Right ventricle myocardium inferior (tissue), 1 donor: ENCODE data around the gene RAPGEF4. TPM values are rescaled to one million over a fixed set of nuclear protein-coding genes. Genes with fewer than 3 reads are reported as not detected.
"Not testable (repeated sequence)": the region's sequence is repeated elsewhere in the genome, so short reads cannot be mapped to it uniquely, and the experiment has no call there.

Experiments used
- ATAC-seq: fragments of 200-7000 bp; cut with Tn5 transposase; one replicate; pipeline ENCODE4 v1.9.1; 2020; ENCODE audit warnings: mild to moderate bottlenecking, moderate library complexity
- DNase-seq: peaks from one replicate; pipeline ENCODE4 v3.0.0; 2021; ENCODE audit errors: missing footprints
- intact Hi-C: fragments of 100-400 bp; cut with DNase I; formaldehyde crosslinking; loops from one replicate; pipeline ENCODE4 v1.11.0; 2022
- total RNA-seq: library from RNA; stranded (reverse); fragmentation: NEBNext Ultra II Directional; extraction: Animal tissue kit (Norgen Biotek cat#: 25700); gene quantifications from one replicate; pipeline ENCODE4 v1.2.1, GENCODE V29; 2021
- donor health status: DM: no; HTN: yes; CAD: no; lungs with severe emphysema.

Gene RAPGEF4
- total RNA-seq, 1 donor from 2014 or later, result 9.0 TPM

DNA sequence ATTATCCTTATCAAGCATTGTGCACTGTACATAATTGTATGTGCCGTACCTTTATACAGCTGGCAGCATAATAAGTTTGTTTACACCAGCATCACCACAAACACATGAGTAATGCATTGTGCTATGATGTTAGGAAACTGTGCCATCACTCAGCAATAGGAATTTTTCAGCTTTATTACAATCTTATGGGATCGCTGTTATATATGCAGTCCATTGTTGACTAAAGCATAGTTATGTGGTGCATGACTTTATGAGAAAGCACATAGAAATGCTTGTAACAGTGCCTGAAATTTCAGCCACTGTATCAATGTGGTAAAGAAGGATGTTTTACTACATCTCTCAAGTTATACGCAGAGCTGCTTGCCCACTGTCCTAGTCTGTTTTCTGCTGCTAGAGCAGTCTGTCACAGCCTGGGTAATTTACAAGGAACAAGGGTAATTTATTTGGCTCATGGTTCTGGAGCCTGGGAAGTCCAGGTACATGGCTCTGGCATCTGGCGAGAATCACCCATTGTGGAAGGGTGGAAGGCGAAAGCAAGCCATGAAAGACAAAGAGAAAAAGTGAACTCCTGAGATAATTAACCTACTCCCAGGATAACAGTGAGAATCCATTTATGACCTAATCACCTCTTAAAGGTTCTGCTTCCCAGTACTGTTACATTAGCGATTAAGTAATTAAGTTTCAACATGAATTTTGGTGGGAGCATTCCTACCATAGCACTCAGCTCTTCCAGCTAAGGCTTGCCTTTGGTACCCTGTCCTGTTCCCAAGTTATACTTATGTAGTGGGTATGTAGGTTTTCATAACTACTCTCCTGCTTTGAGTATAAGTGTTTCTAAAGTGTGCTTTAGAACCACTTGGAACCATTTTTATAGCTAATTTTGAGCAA is 344.6 kb downstream of the RAPGEF4 start:
- intact Hi-C loops, result no loop called here
- ATAC-seq (no peak), DNase-seq (no peak)

DNA sequence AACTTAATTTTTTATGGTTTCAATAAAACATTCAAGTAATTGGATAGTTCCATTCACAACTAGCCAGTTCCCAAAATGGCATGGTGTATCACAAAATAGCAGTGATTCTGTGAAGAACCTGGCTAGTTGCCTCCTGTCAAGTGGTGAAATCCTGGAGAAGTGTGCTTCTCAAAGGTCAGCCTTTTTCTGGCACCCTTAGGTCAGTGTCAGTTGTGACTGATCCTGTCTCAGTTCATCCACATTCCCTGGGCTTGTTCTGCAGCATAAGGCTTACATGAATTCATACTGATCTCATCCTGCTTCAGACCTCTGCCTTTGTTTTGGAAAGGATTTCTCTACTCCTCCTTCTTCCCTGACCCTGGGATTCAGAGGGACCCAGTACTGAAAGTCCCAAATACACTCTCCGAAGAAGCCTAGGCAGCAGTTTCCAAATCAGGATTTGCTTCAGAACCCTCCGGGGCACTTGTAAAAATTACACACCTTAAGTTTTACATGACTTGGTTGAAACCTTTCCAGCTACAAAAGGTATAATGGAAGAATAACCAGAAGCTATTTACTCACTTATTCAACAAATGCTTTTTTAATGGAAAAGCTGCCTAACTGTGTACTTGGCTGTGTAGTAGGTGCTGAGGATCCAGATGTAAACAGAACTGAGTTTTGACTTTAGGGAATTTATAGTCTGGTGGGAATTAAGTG is 351.0 kb downstream of the RAPGEF4 start:
- ATAC-seq, result no peak
- intact Hi-C loops, result loop anchor here (5.0 kb wide), 1 partner anchor 106 kb away; no protein-coding TSS in a partner anchor
- no peak for DNase-seq

- ATAC-seq, result no peak
- intact Hi-C loops, result loop anchor here (5.0 kb wide), 1 partner anchor 105 kb away; no protein-coding TSS in a partner anchor
- DNase-seq, result no peak
Measured at GRCh38 chr2:173087214-173087581, 351.6 kb downstream of the RAPGEF4 start.

- ATAC-seq, result no peak
- no peak for DNase-seq
- intact Hi-C loops, result loop anchor here (5.0 kb wide), 1 partner anchor 104 kb away; no protein-coding TSS in a partner anchor
Measured at GRCh38 chr2:173087793-173088496, 352.3 kb downstream of the RAPGEF4 start.

DNA sequence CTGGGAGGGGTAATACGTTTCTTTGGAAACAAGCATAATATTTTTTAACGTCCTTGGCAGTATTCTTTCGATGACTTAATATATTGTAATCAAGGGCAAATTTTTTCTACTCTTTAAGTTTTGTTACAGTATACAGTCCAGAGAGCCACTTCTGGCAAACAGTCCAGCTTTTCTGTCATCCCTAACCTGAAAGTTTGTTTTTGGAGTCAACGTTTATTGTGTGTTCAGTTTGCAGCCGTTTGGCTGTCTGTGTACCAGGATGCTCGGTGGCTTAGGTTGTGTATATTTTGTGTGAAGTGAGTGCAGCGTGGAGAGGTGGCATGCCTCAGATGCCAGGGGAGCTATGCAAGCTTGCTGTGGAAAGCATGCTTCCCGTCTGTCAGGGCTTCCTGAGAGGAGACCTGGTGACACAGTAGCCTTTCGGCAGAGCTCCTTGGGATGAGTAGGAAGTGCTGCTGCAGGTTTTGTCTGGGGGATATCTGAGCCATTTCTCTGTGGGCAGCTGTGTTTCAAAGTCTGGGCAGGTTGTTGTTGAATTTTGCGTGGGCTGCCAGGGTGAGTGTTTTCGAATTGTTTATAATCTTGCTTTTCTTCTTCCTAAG is 354.7 kb downstream of the RAPGEF4 start:
- intact Hi-C loops, result loop anchor here (5.0 kb wide), 2 partner anchors 63 to 117 kb away; no protein-coding TSS in a partner anchor
- no peak for DNase-seq
- ATAC-seq, result peak; percentile 82

- intact Hi-C loops, result loop anchor here (5.0 kb wide), 2 partner anchors 64 to 116 kb away; no protein-coding TSS in a partner anchor
- ATAC-seq (peak; percentile 81), DNase-seq (no peak)
Measured at GRCh38 chr2:173090973-173091660, 355.5 kb downstream of the RAPGEF4 start.

GRCh38 chr2:173091910-173092309 is 356.3 kb downstream of the RAPGEF4 start:
- intact Hi-C loops, result loop anchor here (5.0 kb wide), 2 partner anchors 65 to 115 kb away; no protein-coding TSS in a partner anchor
- ATAC-seq, result no peak
- DNase-seq, result no peak

GRCh38 chr2:173092844-173093402 is 357.3 kb downstream of the RAPGEF4 start:
- no peak for DNase-seq
- ATAC-seq, result no peak
- intact Hi-C loops, result loop anchor here (5.0 kb wide), 2 partner anchors 66 to 114 kb away; no protein-coding TSS in a partner anchor

- ATAC-seq, DNase-seq: not testable (repeated sequence)
- intact Hi-C loops, result loop anchor here (5.0 kb wide), 2 partner anchors 66 to 114 kb away; no protein-coding TSS in a partner anchor
Measured at GRCh38 chr2:173093617-173094016, 358.0 kb downstream of the RAPGEF4 start.

DNA sequence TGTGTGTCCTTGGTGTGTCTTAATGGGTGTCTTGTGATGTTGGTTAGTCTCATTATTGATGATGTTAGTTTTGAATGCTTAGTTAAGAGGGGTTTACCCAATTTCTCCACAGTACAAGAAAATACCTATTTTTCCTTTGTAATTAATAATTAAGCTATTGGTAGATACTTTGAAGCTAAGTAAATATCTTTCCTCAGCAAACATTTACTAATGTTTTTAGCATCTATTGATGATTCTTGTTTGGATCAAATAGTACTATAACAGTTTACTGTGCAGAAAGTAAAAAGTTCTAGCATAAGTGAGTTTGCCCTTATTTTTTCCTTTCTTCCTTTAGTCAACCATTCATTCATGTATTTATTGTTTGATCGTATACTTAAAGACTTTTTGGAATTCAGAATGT is 359.1 kb downstream of the RAPGEF4 start:
- DNase-seq (no peak), ATAC-seq (no peak)
- intact Hi-C loops, result loop anchor here (5.0 kb wide), 2 partner anchors 67 to 113 kb away; no protein-coding TSS in a partner anchor

DNA sequence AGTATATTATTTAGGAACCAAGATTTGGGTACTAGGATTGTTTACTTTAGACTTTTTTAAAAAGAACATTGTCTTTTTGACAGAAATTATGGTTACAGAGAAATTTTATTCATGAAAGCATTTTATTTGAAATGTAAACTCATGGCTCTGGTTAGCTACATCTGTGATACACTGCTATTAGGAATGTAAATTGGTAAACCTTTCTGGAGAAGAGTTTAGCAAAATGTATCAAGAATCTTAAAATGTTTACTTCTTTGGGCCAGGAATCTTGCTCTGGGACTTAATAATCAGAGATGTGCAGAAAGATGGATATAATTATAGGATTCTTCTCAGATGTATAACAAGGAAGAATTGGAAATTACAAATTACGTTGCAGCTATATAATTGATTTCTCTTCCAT is 359.7 kb downstream of the RAPGEF4 start:
- no peak for DNase-seq
- no peak for ATAC-seq
- intact Hi-C loops, result no loop called here

DNA sequence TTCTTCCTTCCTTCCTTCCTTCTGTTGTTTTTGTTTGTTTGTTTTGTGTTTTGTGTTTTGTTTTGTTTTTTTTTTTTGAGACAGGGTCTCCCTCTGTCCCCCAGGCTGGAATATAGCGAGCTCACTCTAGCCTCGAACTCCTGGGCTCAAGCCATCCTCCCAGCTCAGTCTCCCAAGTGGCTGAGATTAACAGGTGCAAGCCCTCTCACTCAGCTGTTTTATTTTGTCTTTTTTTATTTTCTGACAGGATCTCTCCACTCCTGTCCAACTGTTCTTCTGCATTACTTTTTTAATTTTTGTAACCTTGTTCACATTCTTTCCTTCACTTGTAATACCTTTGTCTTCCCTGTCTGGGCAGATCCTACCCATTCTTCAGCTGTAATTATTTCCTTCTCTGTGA is 363.6 kb downstream of the RAPGEF4 start:
- intact Hi-C loops, result no loop called here
- DNase-seq (no peak), ATAC-seq (no peak)

DNA sequence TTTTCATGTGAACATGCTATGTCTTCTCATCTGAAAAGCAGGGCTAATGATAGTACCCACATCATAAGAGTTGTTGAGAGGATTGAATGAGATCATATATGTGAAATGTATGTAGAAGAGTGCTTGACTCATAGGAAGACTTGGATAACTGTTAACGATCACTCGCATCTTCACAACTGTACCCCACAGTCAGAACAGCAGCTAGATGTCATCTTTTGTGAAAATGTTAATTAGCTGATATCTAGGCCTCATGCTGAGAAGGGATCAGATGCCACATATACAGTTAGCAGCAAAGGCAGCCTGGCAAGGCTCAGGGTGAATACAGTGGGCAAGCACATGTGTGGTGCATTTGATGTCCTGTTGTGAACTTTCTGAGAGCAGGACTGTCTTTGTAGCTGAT is 364.2 kb downstream of the RAPGEF4 start:
- no peak for DNase-seq
- intact Hi-C loops, result no loop called here
- no peak for ATAC-seq

DNA sequence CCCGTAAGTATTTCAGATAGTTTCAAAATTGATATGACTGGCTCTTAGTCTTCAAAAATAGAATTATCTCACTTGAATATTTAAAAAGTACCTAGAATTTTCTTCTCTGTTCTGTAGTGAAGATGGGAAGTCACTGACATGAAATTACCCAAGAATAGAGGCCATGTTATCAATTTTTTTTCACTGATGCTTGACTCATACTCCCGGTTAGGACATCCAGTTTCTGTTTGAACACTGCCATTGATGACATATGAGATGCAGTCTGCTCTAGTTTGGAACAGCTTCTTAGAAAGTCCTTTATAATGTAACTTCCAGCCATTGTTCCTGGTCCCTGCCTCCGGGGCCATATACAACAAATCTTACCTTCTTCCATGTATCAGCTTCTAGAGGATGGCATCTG is 366.0 kb downstream of the RAPGEF4 start:
- peak; percentile 62 for ATAC-seq

More for the DNA sequence above, 366.0 kb downstream of the RAPGEF4 start:
- DNase-seq, result no peak
- intact Hi-C loops, result no loop called here
